Right lobe of liver (tissue), 4 donors: Measurements from ENCODE around the gene KCNMA1.

Experiments used
- CTCF ChIP-seq, 4 donors: fragments of 200-600 bp in 3 of 4; fragments of 450-650 bp in 1 of 4; IDR thresholded peaks; one replicate each; pipeline versions ENCODE4 v1.5.1 to v1.8.0; 2016 to 2022; ENCODE audit warnings: antibody characterized with exemption in 4 of 4, mild to moderate bottlenecking in 2 of 4
- POLR2A ChIP-seq: fragments of 450-650 bp; IDR thresholded peaks from one replicate; pipeline ENCODE4 v1.6.1; 2017; ENCODE audit warnings: antibody characterized with exemption, mild to moderate bottlenecking
- donor health status: DM: no; HTN: no; CAD: no.
- donor health status: DM: no; HTN: no; CAD: no.
- donor health status: DM: no; HTN: yes; CAD: no.

- TF ChIP-seq CTCF (IDR thresholded peaks at IDR 0.05) (no peak), POLR2A (no peak)
Observed at GRCh38 chr10:77522268-77522809, 115.3 kb downstream of the KCNMA1 start.
